Stimulated activated naive CD8-positive, alpha-beta T cell treated with anti-CD3 and anti-CD28 coated beads, Interleukin-15, amount 100 ng/mL, for 72 hours (primary cell): ENCODE data around the gene RIMOC1.
A peak's percentile ranks its signal among the peaks of the same experiment; 100 is the strongest.
"Not testable (repeated sequence)": the region's sequence is repeated elsewhere in the genome, so short reads cannot be mapped to it uniquely, and the experiment has no call there.

Experiments
- ATAC-seq: fragments of 150-1000 bp; cut with Tn5 transposase; 2 replicates; pipeline ENCODE4 v1.10.0; 2021; ENCODE audit warnings: mild to moderate bottlenecking, moderate library complexity
- DNase-seq, 2 donors: peaks; one replicate each; pipeline ENCODE4 v3.0.0; 2021 to 2022
- H3K27ac Mint-ChIP-seq, 2 donors: one replicate each; pipeline ENCODE4 v1.8.0; 2022; ENCODE audit warnings: mild to moderate bottlenecking in 2 of 2, mixed read lengths in 2 of 2, moderate library complexity in 2 of 2
- H3K27me3 Mint-ChIP-seq: one replicate; pipeline ENCODE4 v1.8.0; 2022; ENCODE audit warnings: mixed read lengths
- H3K4me1 Mint-ChIP-seq: one replicate; pipeline ENCODE4 v1.8.0; 2022; ENCODE audit warnings: mild to moderate bottlenecking, mixed read lengths
- H3K4me3 Mint-ChIP-seq, 2 donors: one replicate each; pipeline ENCODE4 v1.8.0; 2022; ENCODE audit warnings: mild to moderate bottlenecking in 2 of 2, mixed read lengths in 2 of 2, moderate library complexity in 1 of 2
- H3K9me3 Mint-ChIP-seq, 2 donors: one replicate each; pipeline ENCODE4 v1.8.0; 2022; ENCODE audit warnings: mixed read lengths in 2 of 2

The RIMOC1 gene

GRCh38 chr5:41924526-41924871 lies 20.4 kb downstream of the RIMOC1 start:
- DNase-seq (no peak), ATAC-seq (no peak)
- H3K27ac Mint-ChIP-seq = peak overlapping the region; percentile 100
- peak overlapping the region; percentile 97 for H3K4me3 Mint-ChIP-seq
- H3K27me3 Mint-ChIP-seq = no peaks in the 10 kb centered on the region
- peaks cover 17% of the 10 kb centered on the region for H3K4me1 Mint-ChIP-seq
- no peaks in the 10 kb centered on the region for H3K9me3 Mint-ChIP-seq

- H3K27ac Mint-ChIP-seq = peak within 1 kb of the TSS; percentile 100
- peak; percentile 98 for ATAC-seq
- H3K9me3 Mint-ChIP-seq = no peaks in the 10 kb centered on the region
- H3K4me1 Mint-ChIP-seq = peaks cover 17% of the 10 kb centered on the region
- peak; percentile 87 to 92 for DNase-seq
- peak within 1 kb of the TSS; percentile 97 for H3K4me3 Mint-ChIP-seq
- no peaks in the 10 kb centered on the region for H3K27me3 Mint-ChIP-seq
Observed at GRCh38 chr5:41924872-41925554, 20.9 kb downstream of the RIMOC1 start, which contains the start of gene FBXO4. FBXO4 (plus strand) TSS chr5:41925281; CDS start chr5:41925310, 29 bp downstream.

- H3K27me3 Mint-ChIP-seq = no peaks in the 10 kb centered on the region
- no peaks in the 10 kb centered on the region for H3K9me3 Mint-ChIP-seq
- peaks cover 17% of the 10 kb centered on the region for H3K4me1 Mint-ChIP-seq
- DNase-seq (no peak), ATAC-seq (no peak)
- H3K4me3 Mint-ChIP-seq = peak overlapping the region; percentile 97
- peak overlapping the region; percentile 100 for H3K27ac Mint-ChIP-seq
Observed at GRCh38 chr5:41925555-41925951, 21.4 kb downstream of the RIMOC1 start.

- H3K4me3 Mint-ChIP-seq = no peak overlapping the region
- H3K9me3 Mint-ChIP-seq = peaks cover 0 to 4% of the 10 kb centered on the region in 2 donors
- H3K27me3 Mint-ChIP-seq = no peaks in the 10 kb centered on the region
- H3K27ac Mint-ChIP-seq = no peak overlapping the region
- ATAC-seq (no peak), DNase-seq (no peak)
- peaks cover 17% of the 10 kb centered on the region for H3K4me1 Mint-ChIP-seq
Observed at GRCh38 chr5:41927604-41928003, 23.5 kb downstream of the RIMOC1 start.

GRCh38 chr5:41929035-41929434 lies 24.9 kb downstream of the RIMOC1 start:
- Mint-ChIP-seq H3K9me3 (peaks cover 0 to 4% of the 10 kb centered on the region in 2 donors), H3K27ac (no peak overlapping the region), H3K27me3 (no peaks in the 10 kb centered on the region), H3K4me3 (no peak overlapping the region), H3K4me1 (peaks cover 17% of the 10 kb centered on the region)
- ATAC-seq (no peak), DNase-seq (no peak)

- no peak overlapping the region for H3K27ac Mint-ChIP-seq
- no peak overlapping the region for H3K4me3 Mint-ChIP-seq
- H3K9me3 Mint-ChIP-seq = peaks cover 0 to 4% of the 10 kb centered on the region in 2 donors
- DNase-seq (no peak), ATAC-seq (no peak)
- H3K27me3 Mint-ChIP-seq = no peaks in the 10 kb centered on the region
- no peaks in the 10 kb centered on the region for H3K4me1 Mint-ChIP-seq
Observed at GRCh38 chr5:41932770-41933169, 28.6 kb downstream of the RIMOC1 start.

- DNase-seq = no peak
- H3K27ac Mint-ChIP-seq = no peak overlapping the region
- H3K9me3 Mint-ChIP-seq = peaks cover 0 to 4% of the 10 kb centered on the region in 2 donors
- ATAC-seq = no peak
- no peaks in the 10 kb centered on the region for H3K27me3 Mint-ChIP-seq
- no peaks in the 10 kb centered on the region for H3K4me1 Mint-ChIP-seq
- no peak overlapping the region for H3K4me3 Mint-ChIP-seq
Observed at GRCh38 chr5:41935544-41935943, 31.4 kb downstream of the RIMOC1 start.

GRCh38 chr5:41940641-41941040 lies 36.5 kb downstream of the RIMOC1 start:
- Mint-ChIP-seq H3K9me3 (no peaks in the 10 kb centered on the region), H3K4me1 (no peaks in the 10 kb centered on the region), H3K27me3 (no peaks in the 10 kb centered on the region), H3K27ac (no peak overlapping the region), H3K4me3 (no peak overlapping the region)
- DNase-seq (no peak), ATAC-seq (no peak)

- ATAC-seq, H3K27ac Mint-ChIP-seq, H3K4me3 Mint-ChIP-seq, H3K27me3 Mint-ChIP-seq, H3K4me1 Mint-ChIP-seq, DNase-seq: not testable (repeated sequence)
- peaks cover 5 to 12% of the 10 kb centered on the region in 2 donors for H3K9me3 Mint-ChIP-seq
Observed at GRCh38 chr5:41945332-41945955, 41.3 kb downstream of the RIMOC1 start.

- ATAC-seq (no peak), DNase-seq (no peak)
- Mint-ChIP-seq H3K4me3 (no peak overlapping the region), H3K27me3 (peaks cover 12% of the 10 kb centered on the region), H3K4me1 (no peaks in the 10 kb centered on the region), H3K9me3 (peaks cover 9 to 15% of the 10 kb centered on the region in 2 donors), H3K27ac (no peak overlapping the region)
Observed at GRCh38 chr5:41951224-41951623, 47.1 kb downstream of the RIMOC1 start.
